CD4-positive, alpha-beta T cell treated with Interleukin-6 at 100 ng/mL for 8 hours (primary cell): ENCODE measurements around the gene ACTA1.
"Not testable (repeated sequence)": the region's sequence is repeated elsewhere in the genome, so short reads cannot be mapped to it uniquely, and the experiment has no call there.

Experiments
- DNase-seq: peaks from one replicate; pipeline ENCODE4 v3.0.0-alpha.2; 2020; ENCODE audit warnings: mixed read lengths, low spot score

ACTA1 gene

DNA sequence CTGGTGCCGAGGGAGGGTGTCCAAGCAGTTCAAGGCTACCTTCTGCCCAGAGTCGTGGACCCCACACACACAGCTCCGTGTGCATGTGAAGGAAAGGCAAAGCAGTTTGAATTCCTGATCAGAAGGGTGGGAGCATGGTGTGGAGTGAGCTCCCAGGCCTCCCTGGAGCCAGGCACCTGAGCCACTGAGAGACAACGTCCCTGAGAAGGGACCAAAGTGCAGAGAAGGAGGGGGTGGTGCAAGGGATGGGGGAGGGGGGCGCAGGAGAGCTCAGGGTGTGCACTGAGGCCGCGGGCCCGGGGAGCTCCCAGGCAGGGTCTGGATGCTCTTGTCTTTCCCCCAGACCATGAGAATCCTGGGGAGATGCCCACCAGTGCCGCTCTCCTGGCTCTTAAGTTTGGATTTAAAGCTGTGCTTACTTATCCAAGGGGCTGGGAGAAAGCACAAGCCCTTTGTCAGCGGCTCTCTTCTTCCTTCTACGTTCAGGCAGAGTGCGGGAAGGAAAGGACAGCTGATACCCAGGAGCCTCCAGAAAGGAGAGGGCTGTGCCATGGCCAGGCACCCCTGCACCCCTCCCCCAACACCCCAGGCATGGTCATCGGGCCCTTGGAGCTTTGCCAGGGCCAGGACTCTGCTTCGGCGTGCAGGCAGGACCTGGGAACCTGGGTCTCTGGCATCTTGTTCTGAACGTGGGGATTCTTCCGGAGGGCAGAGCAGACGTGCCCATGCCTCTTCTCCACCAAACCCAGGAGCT lies 24.1 kb downstream of the ACTA1 start:
- DNase-seq: no peak

GRCh38 chr1:229408458-229409037 lies 25.3 kb downstream of the ACTA1 start:
- no peak for DNase-seq

GRCh38 chr1:229407206-229408026 lies 26.5 kb downstream of the ACTA1 start:
- no peak for DNase-seq

- no peak for DNase-seq
These were observed 27.1 kb downstream of the ACTA1 start for GRCh38 chr1:229406798-229407197.

- DNase-seq: no peak
These were observed 30.3 kb downstream of the ACTA1 start for GRCh38 chr1:229403573-229403972.

GRCh38 chr1:229402993-229403392 lies 30.9 kb downstream of the ACTA1 start:
- DNase-seq: no peak

DNA sequence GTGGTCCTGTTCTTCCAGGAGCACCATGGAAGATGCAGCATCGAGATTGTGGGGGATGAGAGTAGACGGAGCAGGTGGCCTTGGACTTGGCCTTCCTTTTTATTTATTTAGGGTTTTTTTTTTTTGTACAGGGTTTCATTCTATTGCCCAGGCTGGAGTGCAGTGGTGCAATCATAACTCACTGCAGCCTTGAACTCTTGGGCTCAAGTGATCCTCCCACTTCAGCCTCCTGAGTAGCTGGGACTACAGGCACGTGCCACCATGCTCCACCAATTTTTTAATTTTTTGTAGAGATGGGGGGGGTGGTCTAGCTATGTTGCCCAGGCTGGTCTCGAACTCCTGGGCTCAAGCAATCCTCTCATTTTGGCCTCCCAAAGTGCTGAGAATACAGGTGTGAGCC lies 31.6 kb downstream of the ACTA1 start:
- not testable (repeated sequence) for DNase-seq

- no peak for DNase-seq
These were observed 36.1 kb downstream of the ACTA1 start for GRCh38 chr1:229397762-229398161.

GRCh38 chr1:229396585-229397206 lies 37.2 kb downstream of the ACTA1 start:
- no peak for DNase-seq

DNA sequence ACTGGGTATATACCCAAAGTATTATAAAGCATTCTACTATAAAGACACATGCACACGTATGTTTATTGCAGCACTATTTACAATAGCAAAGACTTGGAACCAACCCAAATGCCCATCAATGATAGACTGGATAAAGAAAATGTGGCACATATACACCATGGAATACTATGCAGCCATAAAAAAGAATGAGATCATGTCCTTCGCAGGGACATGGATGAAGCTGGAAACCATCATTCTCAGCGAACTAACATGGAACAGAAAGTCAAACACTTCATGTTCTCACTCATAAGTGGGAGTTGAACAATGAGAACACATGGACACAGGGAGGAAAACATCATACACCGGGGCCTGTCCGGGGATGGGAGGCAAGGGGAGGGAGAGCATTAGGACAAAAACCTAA lies 39.4 kb downstream of the ACTA1 start:
- DNase-seq: not testable (repeated sequence)

- DNase-seq: no peak
These were observed 41.0 kb downstream of the ACTA1 start for GRCh38 chr1:229392936-229393335.

- no peak for DNase-seq
These were observed 43.8 kb downstream of the ACTA1 start for GRCh38 chr1:229390130-229390529.

DNA sequence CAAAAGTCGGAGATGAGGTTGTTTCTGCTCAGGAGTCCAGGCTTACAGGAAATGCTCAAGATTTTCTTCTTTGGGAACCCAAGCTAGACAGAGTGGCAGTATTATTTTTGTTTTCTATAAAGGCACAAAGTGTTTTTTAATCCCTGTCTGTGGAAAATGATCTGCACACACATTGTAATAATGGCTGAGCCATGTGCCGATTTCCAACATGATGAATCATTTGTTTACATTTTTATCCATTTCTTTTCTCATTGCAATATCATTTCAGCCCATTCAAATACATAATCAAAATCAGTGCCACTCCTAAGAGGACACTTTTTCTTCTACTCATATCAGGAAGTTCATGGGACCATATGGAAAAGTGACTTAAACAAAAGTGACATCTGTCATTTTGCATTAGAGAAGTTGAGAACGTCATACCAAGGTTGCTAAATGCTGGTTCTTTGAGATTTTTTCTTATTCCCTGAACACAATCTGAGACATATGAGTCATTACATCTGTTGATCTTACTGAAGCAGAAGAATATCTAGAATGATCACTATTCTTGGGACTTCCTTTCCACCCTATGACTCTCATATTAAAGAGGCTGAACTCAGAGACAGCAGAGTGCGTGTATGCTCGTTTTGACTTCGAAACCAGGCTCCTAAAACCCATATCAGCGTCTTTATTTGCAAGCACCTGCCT lies 44.9 kb downstream of the ACTA1 start:
- DNase-seq: no peak

GRCh38 chr1:229385853-229386456 lies 47.9 kb downstream of the ACTA1 start:
- DNase-seq: no peak

GRCh38 chr1:229384822-229385221 lies 49.1 kb downstream of the ACTA1 start:
- no peak for DNase-seq

DNA sequence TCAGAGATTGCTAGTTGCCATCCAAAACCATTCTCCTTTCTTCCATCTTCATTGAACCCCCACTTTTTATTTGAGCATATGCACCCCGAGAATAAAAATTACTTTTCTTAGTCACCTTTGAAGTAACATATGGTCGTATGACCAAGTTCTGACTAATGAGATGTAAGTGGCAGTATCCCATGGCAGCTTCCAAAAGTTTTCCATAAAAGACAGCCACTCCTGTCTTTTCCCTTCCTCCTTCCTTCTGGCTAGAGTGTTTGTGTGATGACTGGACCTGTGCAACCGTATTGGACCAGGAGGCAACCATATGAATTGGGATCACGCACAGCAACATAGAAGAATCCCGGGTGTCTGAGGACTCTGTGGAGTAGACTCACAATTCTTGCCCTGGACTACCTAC lies 49.9 kb downstream of the ACTA1 start:
- DNase-seq: no peak

DNA sequence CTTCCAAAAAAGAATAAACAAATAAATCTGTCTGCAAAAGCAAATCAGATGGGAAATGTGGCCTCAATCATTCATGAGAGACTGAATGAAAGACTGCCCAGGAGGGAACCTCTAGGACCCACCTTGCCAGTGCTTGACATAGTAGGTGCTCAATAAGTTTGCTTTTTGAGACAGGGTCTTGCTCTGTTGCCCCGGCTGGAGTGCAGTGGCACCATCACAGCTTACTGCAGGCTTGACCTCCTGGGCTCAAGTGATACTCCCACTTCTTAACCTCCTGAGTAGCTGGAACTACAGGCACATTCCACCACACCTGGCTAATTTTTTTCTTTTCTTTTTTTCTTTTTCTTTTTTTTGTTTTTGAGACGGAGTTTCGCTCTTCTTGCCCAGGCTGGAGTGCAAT lies 50.7 kb downstream of the ACTA1 start:
- DNase-seq: no peak
